ENCODE measurements around the gene PSENEN.

Gene PSENEN, protein sequence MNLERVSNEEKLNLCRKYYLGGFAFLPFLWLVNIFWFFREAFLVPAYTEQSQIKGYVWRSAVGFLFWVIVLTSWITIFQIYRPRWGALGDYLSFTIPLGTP

DNA sequence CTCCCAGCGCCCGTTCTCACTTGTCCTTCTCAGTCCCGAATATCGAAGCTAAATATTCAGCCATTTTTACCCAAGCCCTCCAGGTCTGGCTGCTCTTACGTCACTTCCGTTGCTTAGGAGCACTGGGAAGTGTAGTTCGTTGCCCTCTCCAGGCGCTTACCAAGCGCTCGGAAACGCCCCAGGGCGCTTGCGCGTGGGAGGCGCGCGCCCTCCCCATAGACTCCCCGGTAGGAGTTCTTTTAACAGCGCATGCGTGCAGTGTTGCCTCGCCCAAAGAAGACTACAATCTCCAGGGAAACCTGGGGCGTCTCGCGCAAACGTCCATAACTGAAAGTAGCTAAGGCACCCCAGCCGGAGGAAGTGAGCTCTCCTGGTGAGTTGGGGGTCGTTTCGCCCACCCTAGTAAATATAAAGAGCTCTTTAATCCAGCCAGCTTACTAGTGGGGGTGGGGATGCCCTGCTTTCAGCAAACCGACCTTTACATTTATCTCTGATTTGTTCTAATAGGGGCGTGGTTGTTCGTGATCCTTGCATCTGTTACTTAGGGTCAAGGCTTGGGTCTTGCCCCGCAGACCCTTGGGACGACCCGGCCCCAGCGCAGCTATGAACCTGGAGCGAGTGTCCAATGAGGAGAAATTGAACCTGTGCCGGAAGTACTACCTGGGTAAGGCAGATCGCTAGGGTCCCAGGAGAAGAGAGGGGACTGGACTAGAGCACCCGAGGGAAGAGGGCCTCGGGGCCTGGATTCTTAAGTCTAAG, at the start of gene PSENEN, which contains the start of gene U2AF1L4:
PSENEN (plus strand) TSS at position 324 of the 759 bp plus-strand sequence; CDS start at position 604, 280 bp downstream.
U2AF1L4 (minus strand) TSS at position 91 of the 759 bp plus-strand sequence; CDS start at position 64, 27 bp downstream.
- peak; percentile 90 for DNase-seq (ENCODE audit: low spot score)

DNA sequence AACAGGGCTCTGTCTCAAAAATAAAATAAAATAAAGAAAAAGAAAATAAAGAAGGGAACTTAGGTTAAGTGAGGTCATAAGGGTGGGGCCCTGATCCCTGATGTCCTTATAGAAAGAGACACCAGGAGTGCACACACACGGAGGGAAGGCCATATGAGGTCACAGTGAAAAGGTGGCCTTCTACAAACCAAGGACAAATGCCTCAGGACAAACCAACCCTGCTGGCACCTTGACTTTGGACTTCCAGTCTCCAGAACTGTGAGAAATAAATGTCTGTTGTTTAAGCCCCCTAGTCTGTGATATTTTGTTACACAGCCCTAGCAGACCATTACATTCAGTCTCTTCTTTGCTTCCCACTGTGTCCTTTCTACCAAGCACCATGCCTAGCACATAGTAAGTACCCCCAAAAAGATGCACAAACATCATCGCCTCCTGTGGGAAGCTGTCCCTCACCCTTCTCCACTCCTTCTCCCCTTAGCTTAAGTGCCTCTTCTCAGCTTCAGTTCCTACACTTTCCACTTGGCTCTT, 49.5 kb upstream of the PSENEN start:
- no peak for DNase-seq (ENCODE audit: low spot score)

DNA sequence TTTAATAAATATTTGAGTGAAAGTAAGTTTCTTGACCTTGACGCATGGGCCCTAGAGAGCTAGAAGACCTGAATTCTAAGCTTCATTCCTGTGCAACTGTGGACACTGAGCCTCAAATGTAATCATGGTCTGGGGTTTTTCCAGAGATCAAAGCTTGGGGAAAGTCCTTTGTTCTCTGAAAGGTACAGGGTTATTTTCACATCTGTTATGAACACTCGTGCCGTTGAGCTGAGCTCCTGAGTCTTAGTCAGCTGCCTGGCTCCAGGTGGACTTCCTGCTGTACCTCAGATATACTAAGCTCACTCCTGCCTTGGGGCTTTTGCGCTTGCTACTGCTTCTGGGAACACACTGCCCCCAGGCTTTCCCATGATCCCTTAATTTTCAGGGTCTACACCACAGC, 48.6 kb upstream of the PSENEN start:
- DNase-seq (ENCODE audit: low spot score), result no peak

DNA sequence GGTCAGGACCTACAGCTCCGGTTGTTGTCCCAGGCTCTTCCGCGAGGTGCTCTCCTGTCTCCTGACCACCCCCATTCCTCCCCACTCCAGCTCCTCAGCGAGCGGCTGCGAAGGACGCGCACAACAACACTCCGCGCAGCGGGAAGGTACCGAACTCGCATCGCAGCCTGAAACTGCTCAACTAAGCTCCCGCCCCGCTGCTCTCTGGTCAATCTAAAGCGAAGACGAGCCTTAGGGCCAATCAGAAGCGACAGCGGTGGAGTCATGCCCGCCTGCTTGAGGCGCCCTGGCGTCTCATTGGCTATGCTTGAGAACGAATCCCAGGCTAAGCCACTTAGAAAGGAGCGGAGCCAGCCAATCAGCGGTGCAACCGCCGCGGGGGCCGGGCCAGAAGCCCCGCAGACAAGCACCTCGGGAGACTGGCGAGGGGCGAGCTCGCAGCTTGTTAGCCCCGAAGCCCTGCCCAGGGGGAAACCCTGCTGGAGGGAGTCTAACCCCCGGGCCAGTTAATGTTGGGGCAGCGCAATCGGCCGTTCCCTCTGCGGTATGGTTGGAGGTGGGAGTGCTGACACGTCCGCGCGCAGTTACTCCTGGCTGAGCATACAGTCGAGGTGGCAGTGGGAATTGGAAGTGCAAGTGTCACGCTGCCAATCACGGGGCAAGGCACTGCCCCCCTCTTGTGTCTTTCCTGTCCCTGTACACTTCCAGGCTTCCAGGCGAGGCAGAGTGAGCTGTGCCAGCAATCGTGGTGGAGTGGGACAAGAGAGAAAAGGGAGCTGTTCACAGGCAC, 43.0 kb upstream of the PSENEN start:
- DNase-seq (ENCODE audit: low spot score), result peak; percentile 98

DNA sequence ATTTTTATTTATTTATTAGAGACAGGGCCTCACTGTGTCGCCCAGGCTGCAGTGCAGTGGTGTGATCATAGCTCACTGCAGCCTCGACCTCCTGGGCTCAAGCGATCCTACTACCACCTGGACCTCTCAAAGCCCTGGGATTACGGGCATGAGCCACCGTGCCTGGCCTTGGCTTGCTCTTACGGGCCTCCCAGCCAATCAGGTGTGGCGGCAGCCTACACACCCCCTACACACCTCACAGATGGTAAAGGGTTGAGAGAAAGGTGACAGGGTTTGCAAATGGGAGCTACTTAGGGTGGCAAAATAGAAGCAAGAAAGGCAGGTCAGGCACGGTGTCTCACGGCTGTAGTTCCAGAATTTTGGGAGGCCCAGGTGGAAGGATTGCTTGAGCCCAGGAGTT, 42.1 kb upstream of the PSENEN start:
- no peak for DNase-seq (ENCODE audit: low spot score)

DNA sequence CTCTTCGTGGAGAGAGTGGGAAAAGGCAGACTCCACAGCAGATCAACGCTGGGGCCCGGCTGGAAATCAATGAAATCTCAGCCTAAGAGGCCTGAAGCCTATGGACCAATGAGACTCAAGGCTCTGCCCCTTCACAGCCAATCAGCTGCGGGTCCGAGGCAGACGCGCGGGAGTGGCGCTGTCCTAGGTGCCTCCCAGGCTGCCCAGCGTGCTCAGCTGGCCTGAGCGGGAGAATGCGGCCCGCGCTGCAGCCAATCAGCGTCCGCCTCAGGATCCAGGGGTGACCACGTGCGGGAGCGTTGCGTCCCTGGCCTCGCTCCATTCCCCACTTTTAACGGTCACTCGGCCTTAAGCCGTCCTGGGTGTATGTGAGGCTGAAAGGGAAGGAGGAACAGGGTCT, 41.2 kb upstream of the PSENEN start, which contains the start of gene ZBTB32:
ZBTB32 (plus strand) TSS at position 341 of the 400 bp plus-strand sequence. CDS start 10,069 bp downstream, outside the sequence.
- no peak for DNase-seq (ENCODE audit: low spot score)

DNA sequence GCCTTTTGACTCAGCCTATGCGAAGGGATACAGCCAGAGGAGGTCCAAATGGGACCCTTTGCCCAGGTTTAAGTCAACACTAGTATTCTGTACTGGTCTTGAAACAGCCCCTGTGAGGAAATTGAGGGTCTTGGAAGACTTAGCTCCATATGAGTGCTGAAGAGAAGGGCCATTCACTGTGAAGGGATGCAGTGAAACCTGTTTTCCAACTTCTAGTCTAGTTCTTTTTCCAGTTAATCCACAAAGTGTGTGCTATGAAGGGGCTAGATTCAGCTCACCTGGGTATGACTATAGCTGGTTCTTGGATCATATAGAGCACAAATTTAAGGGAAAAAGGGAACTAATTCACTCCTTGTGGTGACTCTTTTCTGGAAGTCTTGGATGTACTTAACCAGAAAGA, 37.1 kb upstream of the PSENEN start:
- no peak for DNase-seq (ENCODE audit: low spot score)

DNA sequence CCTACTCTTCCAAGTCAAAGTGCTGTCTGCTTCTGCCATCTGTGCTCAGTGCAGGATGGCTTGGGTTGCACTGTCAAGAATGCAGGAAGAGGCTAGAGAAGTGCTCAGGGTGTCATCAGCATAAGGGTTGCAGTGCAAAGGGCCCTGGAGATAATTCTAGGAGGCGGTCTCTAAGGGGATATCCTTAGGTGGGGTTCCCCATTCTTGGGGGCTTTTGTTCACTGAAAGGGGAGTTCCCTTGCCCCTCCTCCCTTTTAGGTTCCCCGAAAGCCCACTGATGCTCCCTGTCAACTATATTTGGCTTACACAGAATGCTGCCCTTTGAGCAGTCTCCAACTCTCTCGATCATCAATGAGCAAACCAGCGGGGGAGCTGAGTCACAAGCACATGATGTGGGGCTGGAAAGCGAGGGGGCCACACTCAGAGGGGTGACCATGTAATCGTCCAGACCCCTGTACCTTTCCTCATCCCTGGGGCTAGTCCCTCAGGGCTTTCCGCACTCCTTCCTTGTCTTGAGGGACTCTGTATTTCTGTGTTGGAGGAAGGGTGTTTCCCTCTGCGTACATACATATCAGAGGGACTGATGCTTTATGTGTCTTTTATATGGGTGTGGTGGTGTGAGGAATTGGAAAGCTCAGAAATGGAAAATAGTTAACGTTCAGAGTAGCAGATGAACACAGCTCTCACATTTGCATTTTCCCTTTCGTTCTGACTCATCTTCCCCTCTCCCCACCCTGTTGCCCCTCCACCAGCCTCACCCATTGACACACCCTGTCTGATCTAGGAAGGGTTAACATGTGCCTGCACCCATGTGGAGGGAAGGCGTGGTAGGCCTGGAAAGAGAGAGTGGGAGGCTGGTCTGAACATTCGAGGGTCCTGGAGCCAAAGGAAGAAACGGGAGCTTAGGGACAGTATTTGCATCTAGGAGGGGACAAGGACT, 34.4 kb upstream of the PSENEN start:
- DNase-seq (ENCODE audit: low spot score), result no peak

DNA sequence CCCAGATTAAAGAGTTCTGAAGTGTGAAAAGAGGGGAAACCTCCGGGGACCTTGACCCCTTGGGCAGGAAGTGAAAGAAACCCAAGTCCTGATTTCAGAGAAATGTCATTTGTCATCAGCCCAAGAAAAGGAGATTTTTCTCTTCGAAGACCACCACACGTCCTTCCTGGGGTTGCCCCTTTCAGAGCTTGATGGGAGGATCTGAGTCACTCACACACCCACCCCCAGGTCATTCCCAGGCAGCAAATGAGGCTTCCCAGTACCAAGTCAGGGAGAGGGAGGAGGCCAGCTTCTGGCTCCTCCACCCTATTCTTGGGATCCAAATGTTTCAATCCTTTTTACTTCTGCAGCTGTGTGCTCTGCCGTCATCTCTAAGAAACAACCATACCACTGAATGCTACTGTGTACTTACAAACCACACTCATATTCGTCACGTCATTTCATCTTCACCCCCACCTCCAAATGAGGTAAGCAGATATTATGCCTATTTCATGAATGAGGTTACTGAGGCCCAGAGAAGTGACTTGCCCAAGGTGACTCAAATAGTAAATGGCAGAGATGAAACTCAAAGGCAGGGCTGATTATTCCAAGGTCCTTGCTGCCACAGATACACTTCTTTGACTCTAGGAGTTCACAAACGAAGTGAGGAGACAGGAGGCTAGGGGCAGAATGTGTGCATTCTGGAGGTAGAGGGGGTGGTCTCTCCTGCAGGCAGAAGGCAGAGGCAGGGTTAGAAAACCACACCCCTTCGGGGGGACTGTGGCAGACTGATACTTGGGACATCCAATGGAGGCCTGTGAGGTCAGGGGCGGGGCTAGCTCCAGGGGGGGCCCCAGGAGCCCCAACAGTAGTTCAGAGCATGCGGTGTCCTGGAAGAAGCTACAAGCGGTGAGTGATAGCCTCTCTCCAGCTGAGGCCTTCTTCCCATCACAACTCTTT, 32.6 kb upstream of the PSENEN start:
- DNase-seq (ENCODE audit: low spot score), result no peak

DNA sequence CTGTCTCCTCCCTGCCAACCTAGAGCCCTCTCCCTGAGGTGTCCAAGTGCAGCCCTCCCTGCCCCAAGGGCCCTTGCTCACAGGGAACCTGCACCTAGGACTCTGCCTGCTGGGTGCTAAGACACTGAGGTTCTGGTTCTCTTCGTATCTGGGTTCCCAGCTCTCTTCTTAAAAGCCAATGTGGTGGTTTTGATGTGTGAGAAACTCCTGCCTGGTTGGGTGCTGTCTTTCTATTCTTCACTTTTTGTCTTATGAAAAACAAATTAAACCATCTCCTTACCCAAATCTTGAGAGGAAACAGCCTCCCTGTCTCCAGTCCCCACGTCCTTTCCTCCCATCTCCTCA, 32.0 kb upstream of the PSENEN start:
- no peak for DNase-seq (ENCODE audit: low spot score)

DNA sequence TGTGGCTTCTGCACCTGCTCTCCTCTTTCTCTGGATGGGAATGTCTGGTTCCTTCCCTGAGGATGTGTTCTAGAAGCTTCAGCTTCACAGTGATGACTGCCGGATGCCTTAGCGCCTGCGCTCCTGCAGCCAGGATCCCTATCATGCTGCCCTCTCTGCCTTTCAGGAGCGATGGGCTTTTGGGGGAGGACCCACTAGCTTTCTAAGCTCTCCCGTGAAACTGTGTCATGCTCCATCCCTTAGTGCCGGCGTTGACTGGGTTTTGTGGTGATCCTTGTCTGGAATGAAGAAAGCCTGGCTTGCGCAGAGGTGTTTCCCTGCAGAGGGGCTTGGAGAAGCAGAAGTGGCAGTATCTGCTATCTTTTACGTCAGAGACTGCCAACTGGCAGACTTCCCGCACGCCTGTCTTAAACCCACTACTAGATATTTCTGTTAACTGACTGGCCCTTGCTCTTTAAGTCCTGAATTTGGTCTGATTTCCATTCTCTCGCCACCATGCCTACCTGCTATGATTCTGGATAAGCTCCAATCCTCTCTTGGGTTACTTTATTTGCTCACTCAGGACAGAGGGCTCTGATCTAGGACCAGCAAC, 31.5 kb upstream of the PSENEN start:
- DNase-seq (ENCODE audit: low spot score), result no peak

DNA sequence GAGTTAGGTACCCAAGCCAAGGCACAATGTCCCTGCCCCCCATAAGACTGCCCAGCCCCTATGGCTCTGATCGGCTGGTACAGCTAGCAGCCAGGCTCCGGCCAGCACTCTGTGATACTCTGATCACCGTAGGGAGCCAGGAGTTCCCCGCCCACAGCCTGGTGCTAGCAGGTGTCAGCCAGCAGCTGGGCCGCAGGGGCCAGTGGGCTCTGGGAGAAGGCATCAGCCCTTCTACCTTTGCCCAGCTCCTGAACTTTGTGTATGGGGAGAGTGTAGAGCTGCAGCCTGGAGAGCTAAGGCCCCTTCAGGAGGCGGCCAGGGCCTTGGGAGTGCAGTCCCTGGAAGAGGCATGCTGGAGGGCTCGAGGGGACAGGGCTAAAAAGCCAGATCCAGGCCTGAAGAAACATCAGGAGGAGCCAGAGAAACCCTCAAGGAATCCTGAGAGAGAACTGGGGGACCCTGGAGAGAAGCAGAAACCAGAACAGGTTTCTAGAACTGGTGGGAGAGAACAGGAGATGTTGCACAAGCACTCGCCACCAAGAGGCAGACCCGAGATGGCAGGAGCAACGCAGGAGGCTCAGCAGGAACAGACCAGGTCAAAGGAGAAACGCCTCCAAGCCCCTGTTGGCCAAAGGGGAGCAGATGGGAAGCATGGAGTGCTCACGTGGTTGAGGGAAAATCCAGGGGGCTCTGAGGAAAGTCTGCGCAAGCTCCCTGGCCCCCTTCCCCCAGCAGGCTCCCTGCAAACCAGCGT, 30.7 kb upstream of the PSENEN start:
- no peak for DNase-seq (ENCODE audit: low spot score)

DNA sequence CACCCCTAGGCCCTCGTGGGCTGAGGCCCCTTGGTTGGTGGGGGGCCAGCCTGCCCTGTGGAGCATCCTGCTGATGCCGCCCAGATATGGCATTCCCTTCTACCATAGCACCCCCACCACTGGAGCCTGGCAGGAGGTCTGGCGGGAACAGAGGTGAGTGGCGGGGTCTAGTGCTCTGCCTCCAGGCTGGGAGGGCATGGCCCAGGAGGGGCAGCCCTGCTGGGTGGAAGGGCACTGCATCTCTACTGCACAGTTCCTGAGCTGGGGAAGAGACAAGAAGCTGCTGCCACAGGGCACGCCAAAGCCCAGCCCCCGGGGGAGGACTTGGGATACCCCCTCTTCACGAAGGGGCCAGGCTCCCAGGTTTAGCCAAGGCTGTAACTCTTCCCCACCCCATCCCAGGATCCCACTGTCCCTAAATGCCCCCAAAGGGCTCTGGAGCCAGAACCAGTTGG, 30.1 kb upstream of the PSENEN start:
- DNase-seq (ENCODE audit: low spot score), result no peak

DNA sequence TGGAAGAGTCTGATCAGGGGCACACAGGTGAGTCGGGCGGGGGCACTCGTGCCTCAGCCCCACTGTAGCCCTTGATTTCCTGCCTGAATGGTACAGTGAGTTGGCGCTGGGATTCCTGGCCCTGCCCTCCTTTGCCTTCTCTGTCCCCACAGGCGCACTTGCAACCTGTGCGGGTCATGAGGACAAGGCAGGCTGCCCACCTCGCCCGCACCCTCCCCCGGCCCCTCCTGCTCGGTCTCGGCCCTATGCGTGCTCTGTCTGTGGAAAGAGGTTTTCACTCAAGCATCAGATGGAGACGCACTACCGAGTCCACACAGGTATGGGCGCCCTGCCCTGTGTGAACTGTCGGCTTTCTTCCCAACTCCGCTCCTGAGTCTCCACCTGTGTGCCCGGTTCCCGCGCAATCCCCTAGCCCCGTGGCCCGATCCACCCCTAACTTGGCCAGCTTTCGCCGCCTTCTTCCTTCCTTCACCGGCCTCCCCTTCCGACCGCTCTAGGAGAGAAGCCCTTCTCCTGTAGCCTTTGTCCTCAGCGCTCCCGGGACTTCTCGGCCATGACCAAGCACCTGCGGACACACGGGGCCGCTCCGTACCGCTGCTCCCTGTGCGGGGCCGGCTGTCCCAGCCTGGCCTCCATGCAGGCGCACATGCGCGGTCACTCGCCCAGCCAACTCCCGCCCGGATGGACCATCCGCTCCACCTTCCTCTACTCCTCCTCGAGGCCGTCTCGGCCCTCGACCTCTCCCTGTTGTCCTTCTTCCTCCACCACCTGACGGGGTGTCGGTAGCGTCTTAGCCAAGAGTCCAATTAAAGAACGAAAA, 29.3 kb upstream of the PSENEN start:
- no peak for DNase-seq (ENCODE audit: low spot score)

DNA sequence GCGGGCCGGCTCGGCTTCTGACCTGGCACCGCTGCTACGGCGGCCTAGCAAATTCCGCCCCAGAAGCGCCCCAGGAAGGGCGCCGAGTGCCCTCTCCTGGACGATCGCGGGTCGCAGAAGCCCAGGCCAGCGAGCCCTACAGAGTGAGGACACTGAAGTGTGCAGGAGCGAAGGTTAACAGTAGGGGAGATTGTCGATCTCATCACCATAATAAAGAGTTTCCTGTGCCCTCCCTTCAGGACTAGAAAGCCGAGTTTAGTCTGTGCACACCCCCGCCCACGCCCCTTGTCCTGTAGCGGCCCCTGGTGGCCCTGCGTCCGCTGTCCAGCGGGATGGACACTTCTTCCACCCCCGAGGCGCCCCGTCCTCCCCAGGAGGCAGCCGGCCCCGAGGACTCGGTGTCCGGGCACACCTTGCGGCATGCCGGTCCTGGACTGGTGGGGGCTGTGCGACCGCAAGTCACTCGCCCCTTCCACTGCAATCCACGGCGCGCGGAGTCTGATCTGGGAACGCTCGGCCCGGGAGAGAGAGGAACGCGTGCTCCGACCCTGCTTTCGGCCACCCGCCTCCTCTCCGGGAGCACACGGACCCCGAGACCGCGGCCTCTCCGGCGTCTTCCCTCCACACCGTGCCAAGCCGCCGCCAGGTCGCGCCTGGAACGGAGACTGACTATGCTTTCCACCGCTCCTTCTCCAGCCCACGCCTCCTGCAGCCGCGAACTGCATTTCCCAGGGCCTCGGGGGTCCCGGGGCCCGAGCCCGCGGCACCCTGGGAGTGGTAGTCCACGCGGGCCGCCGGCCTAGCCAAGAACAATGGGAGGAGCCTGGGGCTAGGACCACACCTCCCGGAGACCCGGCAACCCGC, 28.4 kb upstream of the PSENEN start:
- DNase-seq (ENCODE audit: low spot score), result peak; percentile 85

DNA sequence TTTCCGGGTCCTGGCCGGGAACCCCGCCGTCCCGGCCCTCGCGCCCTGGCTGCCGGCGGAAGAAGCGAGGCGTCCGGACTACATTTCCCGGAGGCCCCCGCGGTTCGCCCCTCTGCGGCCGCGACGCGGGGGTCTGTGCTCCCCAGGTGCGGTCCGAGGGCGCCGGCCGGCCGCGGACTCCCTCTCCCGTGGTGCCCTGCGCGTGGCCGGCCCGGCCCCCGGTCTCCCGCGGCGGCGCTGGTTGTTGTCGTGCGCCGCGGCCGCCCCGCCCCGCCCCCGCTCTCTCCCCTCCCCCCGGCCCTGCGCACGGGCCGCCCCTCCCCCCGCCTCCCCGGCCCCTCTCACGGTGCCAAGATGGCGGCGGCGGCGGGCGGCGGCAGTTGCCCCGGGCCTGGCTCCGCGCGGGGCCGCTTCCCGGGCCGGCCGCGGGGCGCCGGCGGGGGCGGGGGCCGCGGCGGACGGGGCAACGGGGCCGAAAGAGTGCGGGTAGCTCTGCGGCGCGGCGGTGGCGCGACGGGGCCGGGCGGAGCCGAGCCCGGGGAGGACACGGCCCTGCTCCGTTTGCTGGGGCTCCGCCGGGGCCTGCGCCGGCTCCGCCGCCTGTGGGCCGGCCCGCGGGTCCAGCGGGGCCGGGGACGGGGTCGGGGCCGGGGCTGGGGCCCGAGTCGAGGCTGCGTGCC, 27.6 kb upstream of the PSENEN start, which contains the start of gene KMT2B:
KMT2B (plus strand) TSS at position 339 of the 680 bp plus-strand sequence; CDS start at position 355, 16 bp downstream.
- DNase-seq (ENCODE audit: low spot score), result peak; percentile 99
